ENCODE data around the gene RALGAPA2.

RALGAPA2 gene

DNA sequence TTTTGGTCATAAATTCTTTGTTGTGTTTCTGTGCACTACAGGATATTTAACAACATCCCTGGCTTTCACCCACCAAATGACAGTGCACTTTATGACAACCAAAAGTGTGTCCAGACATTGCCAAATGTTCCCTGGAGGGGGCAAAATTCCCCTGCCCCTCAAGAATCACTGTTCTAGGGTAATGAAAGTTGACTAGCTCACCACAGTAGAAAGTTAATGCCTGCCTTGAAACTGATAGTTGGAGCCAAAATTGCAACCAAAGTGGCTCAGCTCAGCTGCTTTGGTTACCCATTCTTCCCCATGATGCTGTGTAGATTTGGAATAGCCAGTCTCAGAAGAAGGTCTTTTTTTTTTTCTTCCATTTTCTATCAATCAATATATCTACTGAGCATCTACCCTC lies 150.6 kb downstream of the RALGAPA2 start:
- no peak for TF ChIP-seq CTCF (conservative IDR thresholded peaks at IDR 0.05; ENCODE audit: control insufficient read depth, insufficient read depth, low read depth, low read length)
- no peak overlapping the region for H3K4me3 ChIP-seq (ENCODE audit: control insufficient read depth, low read depth, low read length)
- DNase-seq (ENCODE audit: low read depth) = no peak

DNA sequence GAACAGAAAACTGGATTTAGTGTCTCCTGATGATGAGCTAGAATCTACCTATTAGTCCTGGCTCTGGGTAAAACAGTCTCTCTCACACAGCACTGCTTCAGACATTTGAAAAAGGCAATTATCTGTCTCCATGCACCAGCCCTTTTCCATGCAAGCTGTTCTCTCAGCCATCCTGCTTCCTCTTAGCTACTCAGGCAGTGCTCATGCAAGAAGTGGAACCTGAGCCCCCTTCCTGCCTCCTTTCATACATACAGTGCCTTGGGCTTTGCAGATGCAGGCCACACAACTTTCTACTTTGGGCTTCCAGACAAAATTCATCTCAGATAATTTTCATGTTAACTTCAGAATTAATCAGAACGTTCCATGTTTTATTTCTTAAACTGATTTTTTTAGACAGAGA lies 151.3 kb downstream of the RALGAPA2 start:
- no peak overlapping the region for H3K4me3 ChIP-seq (ENCODE audit: control insufficient read depth, low read depth, low read length)
- no peak for TF ChIP-seq CTCF (conservative IDR thresholded peaks at IDR 0.05; ENCODE audit: control insufficient read depth, insufficient read depth, low read depth, low read length)
- no peak for DNase-seq (ENCODE audit: low read depth)

DNA sequence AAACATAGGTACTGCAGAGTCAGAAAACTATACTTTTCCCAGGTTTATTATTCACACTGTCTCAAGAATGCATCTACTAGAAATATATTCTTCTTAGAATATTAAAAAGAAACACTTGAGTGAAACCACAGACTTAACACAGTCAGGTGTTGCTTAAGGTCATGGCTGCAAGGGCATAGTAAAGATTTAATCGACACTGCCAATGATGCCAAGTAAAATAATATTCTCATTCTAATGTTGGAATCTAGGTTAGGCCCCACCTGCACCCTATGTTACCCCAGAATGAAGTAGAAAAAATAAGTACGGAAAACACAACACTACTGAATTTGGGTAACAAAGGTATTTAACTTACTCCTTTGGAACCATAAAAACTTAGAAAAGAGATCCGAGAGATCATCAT lies 155.0 kb downstream of the RALGAPA2 start:
- no peak for TF ChIP-seq CTCF (conservative IDR thresholded peaks at IDR 0.05; ENCODE audit: control insufficient read depth, insufficient read depth, low read depth, low read length)
- DNase-seq (ENCODE audit: low read depth) = no peak

DNA sequence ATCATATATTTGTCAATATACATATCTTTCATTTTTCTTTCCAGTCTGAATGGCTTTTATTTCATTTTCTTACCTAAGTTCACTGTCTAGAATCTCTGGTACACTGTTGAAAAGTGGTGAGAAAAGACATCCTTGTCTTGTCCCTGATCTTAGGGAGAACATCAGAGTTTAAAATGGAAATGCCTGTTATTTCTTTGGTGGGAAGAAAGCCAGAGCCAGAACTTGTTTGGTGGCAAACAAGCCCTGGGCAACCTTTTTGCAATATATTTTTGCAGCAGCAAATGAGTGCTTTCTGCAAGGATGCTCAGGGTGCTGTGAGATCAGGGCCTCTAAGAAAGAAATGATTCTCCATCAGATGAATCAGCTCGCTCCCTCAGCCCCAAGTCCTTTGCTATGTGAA lies 156.6 kb downstream of the RALGAPA2 start:
- no peak for DNase-seq (ENCODE audit: low read depth)
- TF ChIP-seq CTCF (conservative IDR thresholded peaks at IDR 0.05; ENCODE audit: control insufficient read depth, insufficient read depth, low read depth, low read length) = no peak
- no peak overlapping the region for H3K4me3 ChIP-seq (ENCODE audit: control insufficient read depth, low read depth, low read length)

More for the DNA sequence above, 155.0 kb downstream of the RALGAPA2 start:
- no peak overlapping the region for H3K4me3 ChIP-seq (ENCODE audit: control insufficient read depth, low read depth, low read length)

DNA sequence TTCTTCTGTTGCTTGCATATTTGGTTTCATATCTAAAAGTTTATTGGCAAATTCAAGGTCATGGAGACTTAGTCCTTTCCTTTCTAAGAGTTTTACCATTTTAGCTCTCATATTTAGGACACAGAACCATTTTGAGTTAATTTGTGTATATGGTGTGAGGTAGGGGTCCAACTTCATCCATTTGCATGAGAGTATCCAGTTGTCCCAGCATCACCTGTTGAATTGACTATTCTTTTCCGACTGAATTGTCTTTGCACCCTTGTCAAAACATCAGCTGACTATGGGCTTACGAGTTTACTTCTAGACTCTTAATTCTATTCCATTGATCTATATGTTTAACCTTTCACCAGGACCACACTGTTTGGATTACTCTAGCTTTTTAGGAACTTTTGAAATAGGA lies 157.5 kb downstream of the RALGAPA2 start:
- no peak overlapping the region for H3K4me3 ChIP-seq (ENCODE audit: control insufficient read depth, low read depth, low read length)
- no peak for DNase-seq (ENCODE audit: low read depth)
- no peak for TF ChIP-seq CTCF (conservative IDR thresholded peaks at IDR 0.05; ENCODE audit: control insufficient read depth, insufficient read depth, low read depth, low read length)

- DNase-seq (ENCODE audit: low read depth) = no peak
- no peak overlapping the region for H3K4me3 ChIP-seq (ENCODE audit: control insufficient read depth, low read depth, low read length)
- no peak for TF ChIP-seq CTCF (conservative IDR thresholded peaks at IDR 0.05; ENCODE audit: control insufficient read depth, insufficient read depth, low read depth, low read length)
Observed at GRCh38 chr20:20553541-20553940, 158.9 kb downstream of the RALGAPA2 start.

GRCh38 chr20:20552076-20552475 lies 160.4 kb downstream of the RALGAPA2 start:
- no peak for DNase-seq (ENCODE audit: low read depth)
- TF ChIP-seq CTCF (conservative IDR thresholded peaks at IDR 0.05; ENCODE audit: control insufficient read depth, insufficient read depth, low read depth, low read length) = no peak
- no peak overlapping the region for H3K4me3 ChIP-seq (ENCODE audit: control insufficient read depth, low read depth, low read length)

Data from fibroblast of mammary gland (primary cell).